CD4-positive, alpha-beta memory T cell (primary cell): ENCODE data around the gene ARMC3. TPM values are rescaled to one million over a fixed set of nuclear protein-coding genes. Genes with fewer than 3 reads are reported as not detected.
"Not testable (repeated sequence)": the region's sequence is repeated elsewhere in the genome, so short reads cannot be mapped to it uniquely, and the experiment has no call there.

Experiments used
- CTCF ChIA-PET: fragments of 350-600 bp; sonication (Branson Sonifier 250); formaldehyde crosslinking; loops from one replicate; lab custom pipeline; 2021; ENCODE audit warnings: inconsistent platforms; ENCODE audit not compliant: partially characterized antibody; lab: Charles Lee
- POLR2A ChIA-PET: fragments of 350-600 bp; sonication (Branson Sonifier 250); formaldehyde crosslinking; loops from one replicate; lab custom pipeline; 2021; ENCODE audit not compliant: partially characterized antibody; lab: Charles Lee
- DNase-seq, 5 donors: peaks; one replicate each; pipeline versions ENCODE4 v3.0.0 to v3.0.0-alpha.2; 2020 to 2022; ENCODE audit warnings: mixed read lengths in 1 of 5
- H3K27ac ChIP-seq: one replicate; pipeline ENCODE4 v1.7.0; 2013; ENCODE audit warnings: low read depth, low read length
- H3K27me3 ChIP-seq: 2 replicates; pipeline ENCODE4 v1.7.0; 2013; ENCODE audit warnings: mild to moderate bottlenecking, low read length, moderate library complexity; ENCODE audit not compliant: insufficient read depth
- H3K36me3 ChIP-seq: 2 replicates; pipeline ENCODE4 v1.7.0; 2013; ENCODE audit warnings: mild to moderate bottlenecking, low read length, moderate library complexity; ENCODE audit not compliant: insufficient read depth
- H3K4me1 ChIP-seq: 2 replicates; pipeline ENCODE4 v1.7.0; 2013; ENCODE audit warnings: mild to moderate bottlenecking, low read length, moderate library complexity; ENCODE audit not compliant: insufficient read depth
- H3K4me3 ChIP-seq, 2 donors: one replicate each; pipeline ENCODE4 v1.7.0; 2013; ENCODE audit warnings: low read length in 2 of 2, mild to moderate bottlenecking in 1 of 2
- H3K9me3 ChIP-seq, 2 donors: one replicate each; pipeline ENCODE4 v1.7.0; 2013; ENCODE audit warnings: low read length in 2 of 2, control low read depth in 1 of 2; ENCODE audit not compliant: control insufficient read depth in 1 of 2
- H3K27ac Mint-ChIP-seq, 7 donors: one replicate each; pipeline ENCODE4 v1.8.0; 2020 to 2021; ENCODE audit warnings: mixed read lengths in 7 of 7, mild to moderate bottlenecking in 6 of 7, inconsistent platforms in 3 of 7, moderate library complexity in 3 of 7
- H3K27me3 Mint-ChIP-seq, 2 donors: one replicate each; pipeline ENCODE4 v1.8.0; 2020 to 2021; ENCODE audit warnings: mixed read lengths in 2 of 2
- H3K36me3 Mint-ChIP-seq, 2 donors: one replicate each; pipeline ENCODE4 v1.8.0; 2020 to 2021; ENCODE audit warnings: mixed read lengths in 2 of 2, inconsistent platforms in 1 of 2, mild to moderate bottlenecking in 1 of 2
- H3K4me1 Mint-ChIP-seq, 4 donors: one replicate each; pipeline ENCODE4 v1.8.0; 2020 to 2021; ENCODE audit warnings: mixed read lengths in 4 of 4, mild to moderate bottlenecking in 1 of 4
- H3K4me3 Mint-ChIP-seq, 8 donors: one replicate each; pipeline ENCODE4 v1.8.0; 2020 to 2021; ENCODE audit warnings: mixed read lengths in 8 of 8, mild to moderate bottlenecking in 7 of 8, moderate library complexity in 6 of 8, inconsistent platforms in 3 of 8
- H3K9me3 Mint-ChIP-seq, 8 donors: one replicate each; pipeline ENCODE4 v1.8.0; 2020 to 2021; ENCODE audit warnings: mixed read lengths in 8 of 8, mild to moderate bottlenecking in 5 of 8, inconsistent platforms in 3 of 8, moderate library complexity in 1 of 8
- intact Hi-C: fragments of 100-400 bp; cut with micrococcal nuclease; formaldehyde crosslinking; loops from one replicate; pipeline ENCODE4 v1.15.1; 2023
- polyA plus RNA-seq, 2 donors: library from polyadenylated mRNA; unstranded; fragments of 300-500 nt; fragmentation: Illumina TruSeq; gene quantifications; one replicate each; pipeline ENCODE4 v1.2.3, GENCODE V29; 2021
- total RNA-seq, 2 experiments: library from RNA; stranded (reverse); gene quantifications; one replicate each; pipeline ENCODE4 v1.2.3, GENCODE V29; 2021

The ARMC3 gene
- total and polyA plus RNA-seq, 4 experiments from 2014 or later, result not detected

GRCh38 chr10:23070913-23071218, 143.0 kb downstream of the ARMC3 start:
- intact Hi-C loops, result no loop called here
- no peaks in the 10 kb centered on the region for H3K36me3 Mint-ChIP-seq
- no peaks in the 10 kb centered on the region for H3K9me3 Mint-ChIP-seq

GRCh38 chr10:23072593-23072992, 144.7 kb downstream of the ARMC3 start:
- CTCF ChIA-PET, result interaction anchor here (1.0 kb wide), 1 partner anchor 11 kb away, joined by 3 read pairs; no protein-coding TSS in a partner anchor
- H3K27ac ChIP-seq, H3K4me1 ChIP-seq, H3K4me1 Mint-ChIP-seq, H3K4me3 Mint-ChIP-seq, H3K9me3 Mint-ChIP-seq, H3K4me3 ChIP-seq, POLR2A ChIA-PET, H3K36me3 Mint-ChIP-seq, H3K9me3 ChIP-seq, H3K27me3 ChIP-seq, DNase-seq, H3K36me3 ChIP-seq, H3K27ac Mint-ChIP-seq, intact Hi-C loops: not testable (repeated sequence)
- peaks cover 3 to 29% of the 10 kb centered on the region in 2 donors for H3K27me3 Mint-ChIP-seq

More at GRCh38 chr10:23070913-23071218, 143.0 kb downstream of the ARMC3 start:
- Histone ChIP-seq H3K27ac (no peak overlapping the region), H3K4me3 (no peak overlapping the region), H3K9me3 (no peaks in the 10 kb centered on the region), H3K36me3 (no peaks in the 10 kb centered on the region), H3K4me1 (no peaks in the 10 kb centered on the region), H3K27me3 (no peaks in the 10 kb centered on the region)
- H3K27ac Mint-ChIP-seq, result no peak overlapping the region
- H3K4me1 Mint-ChIP-seq, result peaks cover 0 to 7% (median 1%) of the 10 kb centered on the region in 4 donors
- POLR2A ChIA-PET, result no interaction called here
- no peak overlapping the region for H3K4me3 Mint-ChIP-seq
- DNase-seq, result no peak
- peaks cover 3 to 18% of the 10 kb centered on the region in 2 donors for H3K27me3 Mint-ChIP-seq
- CTCF ChIA-PET, result interaction anchor here (1.8 kb wide), 1 partner anchor 1077 kb away, joined by 6 read pairs; no protein-coding TSS in a partner anchor

GRCh38 chr10:23073527-23073926, 145.7 kb downstream of the ARMC3 start:
- no peak overlapping the region for H3K27ac Mint-ChIP-seq
- H3K4me1 Mint-ChIP-seq, result no peaks in the 10 kb centered on the region
- ChIA-PET CTCF (no interaction called here), POLR2A (no interaction called here)
- no peaks in the 10 kb centered on the region for H3K9me3 Mint-ChIP-seq
- Histone ChIP-seq H3K4me3 (no peak overlapping the region), H3K27me3 (no peaks in the 10 kb centered on the region), H3K4me1 (no peaks in the 10 kb centered on the region), H3K36me3 (no peaks in the 10 kb centered on the region), H3K9me3 (no peaks in the 10 kb centered on the region), H3K27ac (no peak overlapping the region)
- intact Hi-C loops, result no loop called here
- DNase-seq, result no peak
- no peaks in the 10 kb centered on the region for H3K36me3 Mint-ChIP-seq
- peaks cover 5 to 28% of the 10 kb centered on the region in 2 donors for H3K27me3 Mint-ChIP-seq
- no peak overlapping the region for H3K4me3 Mint-ChIP-seq

- ChIA-PET CTCF (no interaction called here), POLR2A (no interaction called here)
- H3K4me1 ChIP-seq, result no peaks in the 10 kb centered on the region
- no peaks in the 10 kb centered on the region for H3K27me3 ChIP-seq
- H3K27ac Mint-ChIP-seq, result no peak overlapping the region
- no peaks in the 10 kb centered on the region for H3K36me3 Mint-ChIP-seq
- H3K4me3 ChIP-seq, result no peak overlapping the region
- no peak overlapping the region for H3K27ac ChIP-seq
- peaks cover 15 to 38% of the 10 kb centered on the region in 2 donors for H3K27me3 Mint-ChIP-seq
- H3K9me3 Mint-ChIP-seq, result no peaks in the 10 kb centered on the region
- intact Hi-C loops, result no loop called here
- no peaks in the 10 kb centered on the region for H3K4me1 Mint-ChIP-seq
- no peak for DNase-seq
- no peak overlapping the region for H3K4me3 Mint-ChIP-seq
- no peaks in the 10 kb centered on the region for H3K9me3 ChIP-seq
- no peaks in the 10 kb centered on the region for H3K36me3 ChIP-seq
These were observed 147.8 kb downstream of the ARMC3 start for GRCh38 chr10:23075672-23076071.

- Histone ChIP-seq H3K36me3 (no peaks in the 10 kb centered on the region), H3K27ac (no peak overlapping the region), H3K27me3 (no peaks in the 10 kb centered on the region), H3K4me3 (no peak overlapping the region), H3K4me1 (no peaks in the 10 kb centered on the region), H3K9me3 (no peaks in the 10 kb centered on the region)
- no peak overlapping the region for H3K27ac Mint-ChIP-seq
- peaks cover 19 to 47% of the 10 kb centered on the region in 2 donors for H3K27me3 Mint-ChIP-seq
- intact Hi-C loops, result no loop called here
- POLR2A ChIA-PET, result no interaction called here
- H3K4me3 Mint-ChIP-seq, result no peak overlapping the region
- peaks cover 0 to 1% (median 0%) of the 10 kb centered on the region in 8 donors for H3K9me3 Mint-ChIP-seq
- H3K36me3 Mint-ChIP-seq, result no peaks in the 10 kb centered on the region
- CTCF ChIA-PET, result no interaction called here
- no peak for DNase-seq
- H3K4me1 Mint-ChIP-seq, result no peaks in the 10 kb centered on the region
These were observed 150.3 kb downstream of the ARMC3 start for GRCh38 chr10:23078114-23078513.

GRCh38 chr10:23079700-23080099, 151.8 kb downstream of the ARMC3 start:
- Mint-ChIP-seq H3K27me3 (peaks cover 20 to 46% of the 10 kb centered on the region in 2 donors), H3K9me3 (peaks cover 0 to 3% (median 0%) of the 10 kb centered on the region in 8 donors), H3K4me3 (no peak overlapping the region), H3K27ac (peak overlapping the region in 1 of 7 donors; percentile 2), H3K36me3 (no peaks in the 10 kb centered on the region), H3K4me1 (no peaks in the 10 kb centered on the region)
- intact Hi-C loops, result no loop called here
- Histone ChIP-seq H3K36me3 (no peaks in the 10 kb centered on the region), H3K4me3 (no peak overlapping the region), H3K4me1 (no peaks in the 10 kb centered on the region), H3K27me3 (no peaks in the 10 kb centered on the region), H3K27ac (no peak overlapping the region), H3K9me3 (no peaks in the 10 kb centered on the region)
- POLR2A ChIA-PET, result no interaction called here
- DNase-seq, result no peak
- CTCF ChIA-PET, result no interaction called here

GRCh38 chr10:23080262-23080661, 152.4 kb downstream of the ARMC3 start:
- intact Hi-C loops, result no loop called here
- Mint-ChIP-seq H3K27me3 (peaks cover 22 to 46% of the 10 kb centered on the region in 2 donors), H3K36me3 (no peaks in the 10 kb centered on the region), H3K27ac (no peak overlapping the region), H3K4me1 (no peaks in the 10 kb centered on the region), H3K9me3 (peaks cover 0 to 5% (median 0%) of the 10 kb centered on the region in 8 donors), H3K4me3 (no peak overlapping the region)
- Histone ChIP-seq H3K4me3 (no peak overlapping the region), H3K27me3 (no peaks in the 10 kb centered on the region), H3K27ac (no peak overlapping the region), H3K4me1 (no peaks in the 10 kb centered on the region), H3K9me3 (no peaks in the 10 kb centered on the region), H3K36me3 (no peaks in the 10 kb centered on the region)
- no peak for DNase-seq
- ChIA-PET POLR2A (no interaction called here), CTCF (no interaction called here)
